ENCODE results near the gene HAPLN1.

- TF ChIP-seq CTCF (IDR thresholded peaks at IDR 0.05), result no peak
- no peak for TF ChIP-seq POLR2A (IDR thresholded peaks at IDR 0.05)
- TF ChIP-seq POLR2AphosphoS5 (IDR thresholded peaks at IDR 0.05; ENCODE audit: insufficient read depth in 1 of 2, low read depth in 1 of 2), result no peak
Observed at GRCh38 chr5:83742089-83742488, 21.4 kb upstream of the HAPLN1 start.

Measured in vagina (tissue), 2 donors.